Prostate gland (tissue), 2 donors: ENCODE results near the gene UBR7. TPM values are rescaled to one million over a fixed set of nuclear protein-coding genes. Genes with fewer than 3 reads are reported as not detected.

Source experiments
- DNase-seq: peaks from one replicate; pipeline ENCODE4 v3.0.0-alpha.2; 2019; ENCODE audit warnings: low spot score
- H3K27ac ChIP-seq, 2 donors: fragments of 200-600 bp; sonication (generic); 2 replicates each; pipeline ENCODE4 v1.5.1; 2017 to 2019
- H3K27me3 ChIP-seq: fragments of 200-600 bp; sonication (generic); replicated peaks from 2 replicates; pipeline ENCODE4 v1.5.1; 2019; ENCODE audit not compliant: insufficient read depth
- H3K36me3 ChIP-seq, 2 donors: fragments of 200-600 bp; sonication (generic); 1 replicate in 1 of 2; 2 replicates in 1 of 2; pipeline versions ENCODE4 v1.5.1 to v1.8.1; 2017 to 2019
- H3K4me1 ChIP-seq: fragments of 200-600 bp; sonication (generic); replicated peaks from 2 replicates; pipeline ENCODE4 v1.5.1; 2019
- H3K4me3 ChIP-seq, 2 donors: fragments of 200-600 bp; sonication (generic); 2 replicates each; pipeline ENCODE4 v1.5.1; 2017 to 2019
- H3K9me3 ChIP-seq: fragments of 200-600 bp; sonication (generic); 2 replicates; pipeline ENCODE4 v1.5.1; 2017
- POLR2A ChIP-seq: fragments of 450-650 bp; IDR thresholded peaks from one replicate; pipeline ENCODE4 v1.6.1; 2016; ENCODE audit warnings: antibody characterized with exemption, mild to moderate bottlenecking
- POLR2AphosphoS5 ChIP-seq: sonication (generic); formaldehyde crosslinking; IDR thresholded peaks from one replicate; pipeline ENCODE4 v1.6.1; 2017; ENCODE audit warnings: antibody characterized with exemption
- WGBS: methylation state at CpG from one replicate; pipeline ENCODE4 v1.1.5; 2018; 5-methylcytosine and 5-hydroxymethylcytosine counted together
- intact Hi-C: fragments of 100-400 bp; cut with DNase I; formaldehyde crosslinking; loops from one replicate; pipeline ENCODE4 v1.14.2; 2022
- total RNA-seq, 2 donors: library from RNA; depleted of rRNA; stranded (reverse); fragments of >200 nt; gene quantifications; one replicate each; pipeline ENCODE4 v1.1.0, GENCODE V29; 2016
- TF ChIP-seq, protein P1 (sequence below), 4 experiments: fragments of 200-600 bp in 2 of 4; fragments of 450-650 bp in 2 of 4; sonication (generic) in 2 of 4; IDR thresholded peaks; 1 replicate in 3 of 4; 2 replicates in 1 of 4; pipeline ENCODE4 v1.5.1; 2016 to 2019; ENCODE audit warnings: antibody characterized with exemption in 4 of 4, mild to moderate bottlenecking in 2 of 4, moderate library complexity in 2 of 4

UBR7 gene
- total RNA-seq, 2 donors from 2014 or later = 22.4 to 26.2 TPM

GRCh38 chr14:93175492-93175891 lies 31.6 kb upstream of the UBR7 start:
- Histone ChIP-seq H3K27me3 (no peaks in the 10 kb centered on the region), H3K27ac (no peak overlapping the region), H3K36me3 (no peaks in the 10 kb centered on the region), H3K9me3 (no peaks in the 10 kb centered on the region), H3K4me1 (no peaks in the 10 kb centered on the region), H3K4me3 (no peak overlapping the region)
- intact Hi-C loops = no loop called here
- 71% methylated on average over 6 of the region's 6 CpGs for WGBS
- DNase-seq = no peak
- TF ChIP-seq POLR2AphosphoS5 = no peak
- TF ChIP-seq, protein P1, sequence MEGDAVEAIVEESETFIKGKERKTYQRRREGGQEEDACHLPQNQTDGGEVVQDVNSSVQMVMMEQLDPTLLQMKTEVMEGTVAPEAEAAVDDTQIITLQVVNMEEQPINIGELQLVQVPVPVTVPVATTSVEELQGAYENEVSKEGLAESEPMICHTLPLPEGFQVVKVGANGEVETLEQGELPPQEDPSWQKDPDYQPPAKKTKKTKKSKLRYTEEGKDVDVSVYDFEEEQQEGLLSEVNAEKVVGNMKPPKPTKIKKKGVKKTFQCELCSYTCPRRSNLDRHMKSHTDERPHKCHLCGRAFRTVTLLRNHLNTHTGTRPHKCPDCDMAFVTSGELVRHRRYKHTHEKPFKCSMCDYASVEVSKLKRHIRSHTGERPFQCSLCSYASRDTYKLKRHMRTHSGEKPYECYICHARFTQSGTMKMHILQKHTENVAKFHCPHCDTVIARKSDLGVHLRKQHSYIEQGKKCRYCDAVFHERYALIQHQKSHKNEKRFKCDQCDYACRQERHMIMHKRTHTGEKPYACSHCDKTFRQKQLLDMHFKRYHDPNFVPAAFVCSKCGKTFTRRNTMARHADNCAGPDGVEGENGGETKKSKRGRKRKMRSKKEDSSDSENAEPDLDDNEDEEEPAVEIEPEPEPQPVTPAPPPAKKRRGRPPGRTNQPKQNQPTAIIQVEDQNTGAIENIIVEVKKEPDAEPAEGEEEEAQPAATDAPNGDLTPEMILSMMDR (IDR thresholded peaks at IDR 0.05) = no peak

- no peaks in the 10 kb centered on the region for H3K9me3 ChIP-seq
- intact Hi-C loops = loop anchor here (5.0 kb wide), 1 partner anchor 66 kb away; the partner anchor contains the start of gene ITPK1
- H3K4me3 ChIP-seq = peak overlapping the region; percentile 85 to 92
- TF ChIP-seq POLR2AphosphoS5 = no peak
- TF ChIP-seq POLR2A = no peak
- TF ChIP-seq, protein P1 (IDR thresholded peaks at IDR 0.05) = no peak
- WGBS = 44% methylated on average over 17 of the region's 17 CpGs
- no peaks in the 10 kb centered on the region for H3K36me3 ChIP-seq
- no peaks in the 10 kb centered on the region for H3K27me3 ChIP-seq
- H3K4me1 ChIP-seq = peaks cover 5% of the 10 kb centered on the region
- H3K27ac ChIP-seq = peak overlapping the region; percentile 93 to 95
- DNase-seq = peak; percentile 7
Observed at GRCh38 chr14:93183596-93184317, 23.3 kb upstream of the UBR7 start.

DNA sequence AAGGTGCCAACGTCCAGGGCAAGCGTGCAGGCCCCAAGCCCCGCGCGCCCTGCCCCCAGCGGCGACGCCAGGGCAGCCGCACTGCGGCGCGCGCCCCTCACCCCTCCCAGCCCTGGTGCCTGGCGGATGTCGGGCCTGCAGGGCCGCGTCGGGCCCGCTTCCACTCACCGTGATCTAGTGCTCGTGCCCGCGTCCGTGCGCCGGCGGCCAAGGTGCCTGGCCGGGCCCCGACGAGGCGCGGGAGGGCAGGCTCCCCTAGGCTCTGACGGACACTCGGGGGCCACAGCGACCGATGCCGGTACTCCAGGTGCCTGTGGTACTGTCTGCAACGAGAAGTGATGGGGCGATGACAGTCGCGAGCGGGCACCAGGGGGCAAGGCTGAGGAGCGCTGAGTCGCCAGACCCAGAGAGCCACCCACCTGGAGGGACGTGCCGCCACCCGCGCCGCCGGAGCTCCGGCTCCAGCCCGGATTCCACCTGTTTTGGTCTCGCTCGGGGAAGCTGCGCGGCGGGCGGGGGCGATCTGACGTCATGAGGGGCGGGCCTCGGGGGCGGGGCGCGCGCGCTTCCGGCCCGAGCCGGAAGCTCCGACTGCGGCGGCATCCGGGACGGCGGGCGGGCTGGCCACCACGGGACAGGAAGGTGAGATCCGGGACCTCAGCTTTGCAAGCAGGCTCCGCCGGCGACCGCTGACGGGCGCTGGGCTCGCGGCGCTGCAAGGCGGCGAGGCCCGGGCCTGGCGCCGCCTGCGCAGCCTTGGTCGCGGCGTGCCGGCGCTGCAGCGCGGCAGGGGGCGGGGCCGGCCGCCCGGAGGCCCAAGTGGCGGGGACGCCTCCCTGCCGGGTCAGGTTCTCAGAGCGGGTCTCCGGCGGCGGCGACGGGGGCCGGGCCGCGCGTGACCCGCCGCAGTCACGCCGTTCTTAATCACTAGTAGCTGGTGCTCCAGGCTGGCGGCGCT lies 22.4 kb upstream of the UBR7 start, which contains the start of the genes LYSET and MOAP1:
TSS of gene LYSET (plus strand) at position 927 of the 958 bp plus-strand sequence. CDS start 89 bp downstream, outside the sequence.
TSS of gene MOAP1 (minus strand) at position 507 of the 958 bp plus-strand sequence. CDS start 655 bp downstream, outside the sequence.
- no peaks in the 10 kb centered on the region for H3K9me3 ChIP-seq
- DNase-seq = peak; percentile 84
- WGBS = under 1% methylated on average over 69 of the region's 124 CpGs
- H3K27ac ChIP-seq = peak within 1 kb of the TSS; percentile 93 to 95
- TF ChIP-seq, protein P1 (IDR thresholded peaks at IDR 0.05) = peak in 3 of 4 experiments; percentile 9 to 44 (median 28)
- peak; percentile 94 for TF ChIP-seq POLR2A
- TF ChIP-seq POLR2AphosphoS5 = peak; percentile 79
- no peaks in the 10 kb centered on the region for H3K36me3 ChIP-seq
- peak within 1 kb of the TSS; percentile 85 to 92 for H3K4me3 ChIP-seq
- H3K27me3 ChIP-seq = no peaks in the 10 kb centered on the region
- H3K4me1 ChIP-seq = peaks cover 5% of the 10 kb centered on the region
- intact Hi-C loops = loop anchor here (5.0 kb wide), 1 partner anchor 67 kb away; the partner anchor contains the start of gene ITPK1

DNA sequence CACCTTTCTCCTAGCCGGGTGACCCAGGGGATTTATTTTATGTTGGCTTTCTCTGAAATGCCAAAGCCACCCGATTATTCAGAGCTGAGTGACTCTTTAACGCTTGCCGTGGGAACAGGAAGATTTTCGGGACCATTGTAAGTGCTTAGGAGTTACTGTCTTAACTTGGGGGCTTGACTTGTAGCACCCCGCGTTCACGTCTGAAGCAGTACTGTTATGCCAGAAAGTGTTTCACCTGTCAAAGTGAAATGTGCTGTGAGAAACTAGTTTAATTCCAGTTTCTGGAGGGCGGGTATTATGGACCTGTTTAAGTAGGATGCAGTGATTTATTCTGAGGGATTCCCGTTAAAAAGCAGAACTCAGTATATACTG lies 21.7 kb upstream of the UBR7 start:
- H3K4me1 ChIP-seq = peaks cover 5% of the 10 kb centered on the region
- DNase-seq = no peak
- H3K9me3 ChIP-seq = no peaks in the 10 kb centered on the region
- H3K27ac ChIP-seq = peak overlapping the region; percentile 93 to 95
- intact Hi-C loops = no loop called here
- H3K27me3 ChIP-seq = no peaks in the 10 kb centered on the region
- H3K36me3 ChIP-seq = no peaks in the 10 kb centered on the region
- WGBS = under 1% methylated on average over 10 of the region's 10 CpGs
- peak overlapping the region; percentile 85 to 92 for H3K4me3 ChIP-seq
- TF ChIP-seq POLR2A = no peak
- no peak for TF ChIP-seq POLR2AphosphoS5
- TF ChIP-seq, protein P1 (IDR thresholded peaks at IDR 0.05) = no peak
